ENCODE results near the gene ADM5. TPM values are rescaled to one million over a fixed set of nuclear protein-coding genes. Genes with fewer than 3 reads are reported as not detected.
A peak's percentile ranks its signal among the peaks of the same experiment; 100 is the strongest.

The ADM5 gene
- total RNA-seq, 1 donor = 0.63 TPM

DNA sequence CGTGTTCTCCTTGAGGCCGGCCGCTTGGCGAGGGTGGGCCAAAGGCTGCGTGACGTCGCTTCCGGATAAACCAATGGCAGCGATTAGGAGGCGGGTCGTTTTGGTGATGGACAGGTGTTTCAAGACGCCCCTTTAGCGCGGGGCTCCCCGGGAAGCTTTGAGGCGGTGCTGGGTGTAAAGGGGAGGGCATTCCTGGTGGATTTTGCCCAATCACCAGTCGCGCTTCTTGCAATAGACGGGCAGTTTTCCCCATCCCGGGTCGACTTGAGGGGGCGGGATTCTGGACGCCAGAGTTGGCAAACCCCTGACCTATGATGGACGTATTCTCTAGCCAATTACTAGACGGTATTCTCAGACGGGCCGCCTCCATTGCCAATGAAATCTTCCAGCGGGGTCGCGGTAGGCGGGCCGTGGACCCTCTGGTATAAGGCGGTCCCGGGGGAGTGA, 12.6 kb upstream of the ADM5 start:
- H3K4me3 ChIP-seq (ENCODE audit: low read depth, low read length) = peak overlapping the region; percentile 99
- peak; percentile 100 for DNase-seq (ENCODE audit: low read depth)

DNA sequence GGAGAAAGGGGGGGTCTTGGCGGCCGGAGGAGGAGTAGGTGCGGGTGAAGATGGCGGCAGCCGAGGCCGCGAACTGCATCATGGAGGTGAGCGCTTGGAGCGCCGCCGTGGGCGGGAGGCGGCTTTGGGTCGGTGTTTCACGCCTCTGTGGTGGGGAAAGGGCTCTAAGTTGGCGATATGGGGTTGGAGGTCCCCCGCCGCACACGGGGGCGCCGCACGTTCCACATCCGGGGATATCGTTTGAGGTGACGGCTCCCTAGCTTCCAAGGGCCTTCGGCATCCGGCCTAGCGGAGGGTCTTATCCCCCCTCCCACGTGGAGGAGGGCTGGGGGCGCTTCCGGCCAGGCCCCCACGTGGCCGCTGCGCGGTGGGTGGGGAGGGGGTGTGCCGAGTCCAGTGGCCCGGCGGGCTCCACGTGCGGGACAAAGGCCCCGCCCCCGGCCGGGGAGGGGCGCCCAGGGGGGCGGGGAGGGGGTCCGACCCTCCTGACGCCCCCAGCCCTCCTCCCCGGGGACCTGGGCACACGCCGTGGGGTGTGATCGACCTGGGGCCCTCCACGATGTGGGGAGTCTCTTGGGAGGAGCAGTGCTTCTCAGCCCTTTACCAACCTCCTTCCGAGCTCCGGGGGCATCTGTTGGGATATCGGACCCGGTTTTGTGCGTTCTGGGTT, 12.0 kb upstream of the ADM5 start, which contains the start of gene PRMT1:
Gene PRMT1, plus strand, starts transcription at position 41 of the 670 bp plus-strand sequence. Its CDS starts 10 bp downstream, at position 51.
- TF ChIP-seq, protein P1, sequence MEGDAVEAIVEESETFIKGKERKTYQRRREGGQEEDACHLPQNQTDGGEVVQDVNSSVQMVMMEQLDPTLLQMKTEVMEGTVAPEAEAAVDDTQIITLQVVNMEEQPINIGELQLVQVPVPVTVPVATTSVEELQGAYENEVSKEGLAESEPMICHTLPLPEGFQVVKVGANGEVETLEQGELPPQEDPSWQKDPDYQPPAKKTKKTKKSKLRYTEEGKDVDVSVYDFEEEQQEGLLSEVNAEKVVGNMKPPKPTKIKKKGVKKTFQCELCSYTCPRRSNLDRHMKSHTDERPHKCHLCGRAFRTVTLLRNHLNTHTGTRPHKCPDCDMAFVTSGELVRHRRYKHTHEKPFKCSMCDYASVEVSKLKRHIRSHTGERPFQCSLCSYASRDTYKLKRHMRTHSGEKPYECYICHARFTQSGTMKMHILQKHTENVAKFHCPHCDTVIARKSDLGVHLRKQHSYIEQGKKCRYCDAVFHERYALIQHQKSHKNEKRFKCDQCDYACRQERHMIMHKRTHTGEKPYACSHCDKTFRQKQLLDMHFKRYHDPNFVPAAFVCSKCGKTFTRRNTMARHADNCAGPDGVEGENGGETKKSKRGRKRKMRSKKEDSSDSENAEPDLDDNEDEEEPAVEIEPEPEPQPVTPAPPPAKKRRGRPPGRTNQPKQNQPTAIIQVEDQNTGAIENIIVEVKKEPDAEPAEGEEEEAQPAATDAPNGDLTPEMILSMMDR (IDR thresholded peaks at IDR 0.05; ENCODE audit: insufficient read depth, low read length) = no peak
- H3K4me3 ChIP-seq (ENCODE audit: low read depth, low read length) = peak within 1 kb of the TSS; percentile 99
- no peak for DNase-seq (ENCODE audit: low read depth)

More for the DNA sequence above, 12.6 kb upstream of the ADM5 start:
- TF ChIP-seq, protein P1 (IDR thresholded peaks at IDR 0.05; ENCODE audit: insufficient read depth, low read length) = no peak

DNA sequence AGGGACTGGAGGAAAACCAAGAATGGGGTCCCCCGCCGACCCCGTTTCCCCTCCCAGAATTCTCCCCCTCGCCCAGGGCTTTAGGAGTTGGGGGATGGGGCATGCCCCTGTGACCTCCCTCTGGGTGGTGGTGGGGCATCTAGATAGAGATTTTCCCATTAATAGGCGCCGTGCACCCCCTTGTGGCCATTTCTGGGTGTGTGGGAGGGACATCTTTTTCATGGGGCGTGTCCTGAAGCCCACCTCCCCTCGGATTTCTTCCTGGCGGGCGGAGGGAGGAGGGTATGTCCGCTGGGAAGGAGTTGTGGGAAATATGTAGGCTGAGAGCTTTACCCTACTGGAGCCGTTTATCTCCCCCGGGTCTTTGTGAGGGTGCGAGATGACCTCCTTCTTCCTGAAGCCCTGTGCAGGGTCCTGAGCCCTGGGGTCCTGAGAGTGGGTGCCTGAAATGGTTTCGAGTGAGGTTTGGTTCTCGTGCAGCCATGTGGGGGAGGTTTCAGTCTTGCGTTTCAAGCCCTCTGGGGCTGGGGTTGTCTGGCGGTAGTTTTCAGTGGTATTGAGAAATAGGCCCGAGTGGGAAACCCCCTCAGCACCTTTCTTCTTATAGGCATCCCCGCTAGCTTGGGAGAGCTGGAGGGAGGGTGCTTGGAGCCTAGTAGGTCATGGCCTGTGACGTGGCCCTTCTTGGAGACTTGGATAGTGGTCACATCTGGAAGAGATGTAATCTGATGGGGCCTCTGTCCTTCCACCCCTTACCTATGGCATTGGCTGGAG, 11.3 kb upstream of the ADM5 start:
- peak overlapping the region; percentile 99 for H3K4me3 ChIP-seq (ENCODE audit: low read depth, low read length)
- DNase-seq (ENCODE audit: low read depth) = peak; percentile 58
- TF ChIP-seq, protein P1 (IDR thresholded peaks at IDR 0.05; ENCODE audit: insufficient read depth, low read length) = peak; percentile 67

DNA sequence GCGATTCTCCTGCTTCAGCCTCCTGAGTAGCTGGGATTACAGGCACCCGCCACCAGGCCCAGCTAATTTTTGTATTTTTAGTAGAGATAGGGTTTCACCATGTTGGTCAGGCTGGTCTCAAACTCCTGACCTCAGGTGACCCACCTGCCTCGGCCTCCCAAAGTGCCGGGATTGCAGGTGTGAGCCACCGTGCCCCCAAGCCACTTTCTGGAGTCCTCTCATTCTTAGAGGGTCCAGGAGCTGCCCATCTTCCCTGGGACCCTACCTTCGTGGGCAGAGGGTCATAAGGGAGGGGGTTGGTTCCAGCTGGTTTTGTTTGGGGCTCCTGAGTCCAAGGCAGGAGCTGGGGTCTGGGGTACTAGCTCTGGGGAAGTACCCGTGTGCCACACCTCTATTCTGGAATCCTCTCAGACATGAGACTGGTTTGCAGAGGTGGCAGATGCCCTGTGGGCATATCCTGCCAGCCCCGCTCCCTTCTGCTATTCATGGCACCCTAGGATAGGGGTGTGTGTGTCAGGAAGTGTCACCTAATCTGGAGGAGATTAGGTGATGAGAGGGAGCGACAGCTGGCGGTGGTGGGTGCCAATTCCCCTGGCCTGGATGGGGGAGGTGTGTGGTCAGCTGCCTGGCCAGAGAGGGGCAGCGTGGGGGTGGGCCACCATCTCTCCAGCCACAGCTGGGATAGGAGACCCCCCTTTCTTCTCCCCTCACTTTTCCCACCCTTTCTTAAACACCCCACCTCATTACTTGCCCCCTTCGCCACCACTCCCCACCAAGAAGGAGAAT, 10.2 kb upstream of the ADM5 start:
- no peak for DNase-seq (ENCODE audit: low read depth)
- H3K4me3 ChIP-seq (ENCODE audit: low read depth, low read length) = peak overlapping the region; percentile 1
- TF ChIP-seq, protein P1 (IDR thresholded peaks at IDR 0.05; ENCODE audit: insufficient read depth, low read length) = no peak

DNA sequence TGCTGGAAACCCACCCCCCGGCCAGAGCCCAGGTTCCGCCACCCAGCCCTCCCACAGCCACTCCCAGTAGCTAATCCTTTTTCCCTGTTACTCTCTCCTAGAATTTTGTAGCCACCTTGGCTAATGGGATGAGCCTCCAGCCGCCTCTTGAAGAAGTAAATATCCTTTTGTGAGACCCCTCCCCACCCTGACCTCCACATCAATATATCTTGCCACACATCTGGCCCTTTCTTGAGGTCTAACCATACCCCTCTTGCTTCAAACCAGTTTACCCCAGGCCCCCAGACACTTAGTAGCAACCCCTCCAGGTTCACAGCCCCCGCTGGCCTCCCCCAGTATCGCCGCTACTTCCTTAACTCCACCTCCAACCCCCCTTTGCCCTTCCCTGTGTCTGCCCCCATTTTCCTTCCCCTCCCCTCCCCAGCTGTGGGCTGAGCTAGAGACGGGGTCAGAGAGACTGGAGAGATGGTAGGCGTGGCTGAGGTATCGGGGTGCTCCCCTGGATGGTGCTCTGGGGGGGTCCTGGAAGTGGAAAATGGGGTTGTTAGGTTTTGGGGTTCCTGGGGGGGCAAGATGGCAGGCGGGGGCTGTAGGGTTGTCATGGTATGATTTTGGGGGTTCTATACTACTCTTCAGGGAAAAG, 9.5 kb upstream of the ADM5 start:
- no peak for DNase-seq (ENCODE audit: low read depth)
- no peak overlapping the region for H3K4me3 ChIP-seq (ENCODE audit: low read depth, low read length)
- TF ChIP-seq, protein P1 (IDR thresholded peaks at IDR 0.05; ENCODE audit: insufficient read depth, low read length) = no peak

Data from fibroblast of the aortic adventitia (primary cell).